Heart right ventricle (tissue), 16 donors: ENCODE results near the gene SLC34A1. TPM values are rescaled to one million over a fixed set of nuclear protein-coding genes. Genes with fewer than 3 reads are reported as not detected.

Experiments
- ATAC-seq, 8 donors: fragments of 200-7000 bp; cut with Tn5 transposase; one replicate each; pipeline ENCODE4 v1.9.1; 2020; ENCODE audit warnings: mild to moderate bottlenecking in 8 of 8, moderate library complexity in 8 of 8, moderate number of reproducible peaks in 1 of 8
- DNase-seq, 2 donors: peaks; one replicate each; pipeline ENCODE4 v3.0.0-alpha.2; 2020
- H3K27ac ChIP-seq, 10 donors: fragments of 200-600 bp; sonication (generic) in 2 of 10; one replicate each; pipeline versions ENCODE4 v1.5.0 to v1.8.0; 2020 to 2022; ENCODE audit warnings: mild to moderate bottlenecking in 3 of 10
- H3K27me3 ChIP-seq, 7 donors: fragments of 200-600 bp; one replicate each; pipeline ENCODE4 v1.8.0; 2021 to 2022; ENCODE audit warnings: mild to moderate bottlenecking in 2 of 7
- H3K36me3 ChIP-seq, 9 donors: fragments of 200-600 bp; sonication (generic) in 1 of 9; one replicate each; pipeline versions ENCODE4 v1.5.0 to v1.8.0; 2020 to 2022; ENCODE audit warnings: mild to moderate bottlenecking in 2 of 9
- H3K4me1 ChIP-seq, 9 donors: fragments of 200-600 bp; sonication (generic) in 1 of 9; one replicate each; pipeline versions ENCODE4 v1.5.0 to v1.8.0; 2020 to 2022; ENCODE audit warnings: mild to moderate bottlenecking in 4 of 9
- H3K4me3 ChIP-seq, 10 donors: fragments of 200-600 bp; sonication (generic) in 2 of 10; one replicate each; pipeline versions ENCODE4 v1.5.0 to v1.8.0; 2020 to 2022; ENCODE audit warnings: mild to moderate bottlenecking in 7 of 10, moderate library complexity in 2 of 10
- H3K9me3 ChIP-seq, 11 donors: fragments of 200-600 bp in 10 of 11; sonication (generic) in 2 of 11; one replicate each; pipeline versions ENCODE4 v1.5.0 to v1.8.0; 2013 to 2022; ENCODE audit warnings: mild to moderate bottlenecking in 2 of 11, control low read depth in 1 of 11, moderate library complexity in 1 of 11
- WGBS, 2 donors: extraction: QIAGEN DNeasy Blood & Tissue Kit; methylation state at CpG; one replicate each; pipeline ENCODE4 v1.1.7; 2013; ENCODE audit warnings: inconsistent platforms in 1 of 2; 5-methylcytosine and 5-hydroxymethylcytosine counted together
- intact Hi-C, 10 donors: fragments of 100-400 bp; cut with DNase I; formaldehyde crosslinking; loops; one replicate each; pipeline versions ENCODE4 v1.11.1 to v1.14.2; 2022
- polyA plus RNA-seq, 2 donors: library from polyadenylated mRNA; stranded (reverse); fragments of 200-250 nt; gene quantifications; one replicate each; pipeline ENCODE4 v1.2.3, GENCODE V29; 2013
- total RNA-seq, 10 donors: library from RNA; stranded (reverse); fragmentation: NEBNext Ultra II Directional in 3 of 10; extraction: Animal tissue kit (Norgen Biotek cat#: 25700) in 3 of 10; gene quantifications; one replicate each; pipeline versions ENCODE4 v1.2.1 to v1.2.4, GENCODE V29; 2021 to 2023
- TF ChIP-seq, protein P1 (sequence below), 9 donors: fragments of 200-600 bp; sonication (generic) in 2 of 9; IDR thresholded peaks; one replicate each; pipeline versions ENCODE4 v1.5.0 to v1.8.0; 2021 to 2022; ENCODE audit warnings: antibody characterized with exemption in 9 of 9, mild to moderate bottlenecking in 5 of 9, moderate library complexity in 1 of 9
- donor health status: Arrhythmogenic right ventricular cardiomyopathy.
- donor health status: ischemic (EF 13 %, LVEDD 7.1; RV severe dilation, severe dysfunction).
- donor health status: healthy with polysubstance abuse.
- donor health status: DM: no; HTN: yes; CAD: no.
- donor health status: DM: no; HTN: no; CAD: no.
- donor health status: ischemic (EF 25% LVEDD 6.9; RV normal size, moderate dysfunction).
- donor health status: ischemic (EF 25% LVEDD 5.7; RV mildly dilated, moderate dysfunction).
- donor health status: healthy.
- donor health status: DM: yes; HTN: yes; CAD: no.
- donor health status: Ischemic cardiomyopathy.
- donor health status: ischemic (EF 35%, LVEDD 5.7; RV mildly dilated, moderate dysfunction).
- donor health status: nonischemic (EF 11% LVEDD 7.7; RV severe dilation, severe dysfunction).
- donor health status: DM: yes; HTN: yes; CAD: no.
- donor health status: PGD.
- donor health status: ischemic (EF 29% LVEDD 5.4; RV normal size, mild dysfunction).
- donor health status: nonischemic (EF 23%, LVEDD 6.1; RV moderate dilation, normal function).

SLC34A1 gene
- total and polyA plus RNA-seq, 12 donors: 0.12 TPM; not detected in 11

DNA sequence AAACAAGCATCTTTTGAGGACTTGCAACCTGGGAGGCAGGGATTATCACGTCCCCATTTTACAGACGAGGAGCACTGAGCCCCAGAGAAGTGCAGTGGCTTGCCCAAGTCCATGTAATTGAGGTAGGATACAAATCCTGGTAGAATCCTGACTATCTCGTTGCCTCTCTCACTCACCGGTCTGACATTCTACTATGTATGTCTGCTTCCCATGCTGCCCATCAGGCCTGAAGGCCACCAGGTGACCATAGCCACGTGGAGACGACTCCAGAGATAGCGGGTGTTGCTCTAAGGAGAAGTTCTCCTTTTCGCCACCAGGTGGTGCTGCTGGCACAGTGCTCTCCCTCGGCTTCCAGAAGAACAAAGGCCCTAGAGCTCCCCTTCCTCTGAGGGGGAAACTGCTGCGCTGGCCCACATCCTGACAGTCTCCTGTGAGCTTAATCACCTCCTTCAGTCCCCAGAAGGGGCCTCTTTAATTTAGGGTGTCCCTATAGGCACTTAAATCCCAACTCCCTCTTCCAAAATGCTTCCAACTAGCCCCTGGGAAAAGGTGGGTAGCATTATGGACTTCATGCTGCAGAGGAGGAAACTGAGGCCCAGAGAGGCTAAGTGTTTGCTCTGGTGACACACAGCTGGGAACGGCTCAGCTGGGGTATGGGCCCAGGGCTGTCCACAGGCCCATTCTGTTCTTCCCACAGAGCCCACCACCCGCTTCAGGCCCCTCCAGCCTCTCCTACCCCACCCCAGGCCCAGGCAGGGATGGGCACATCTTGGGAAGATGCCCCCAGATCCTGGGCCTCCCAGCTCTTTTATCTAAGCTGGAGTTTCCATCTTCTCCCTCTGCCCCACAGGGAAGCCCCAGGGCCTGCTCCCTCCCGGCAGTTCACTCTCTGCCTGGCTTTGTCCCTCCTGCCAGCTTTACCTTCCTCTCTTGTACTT, 6.4 kb downstream of the SLC34A1 start:
- DNase-seq: peak; percentile 69 to 82
- H3K36me3 ChIP-seq: no peaks in the 10 kb centered on the region

DNA sequence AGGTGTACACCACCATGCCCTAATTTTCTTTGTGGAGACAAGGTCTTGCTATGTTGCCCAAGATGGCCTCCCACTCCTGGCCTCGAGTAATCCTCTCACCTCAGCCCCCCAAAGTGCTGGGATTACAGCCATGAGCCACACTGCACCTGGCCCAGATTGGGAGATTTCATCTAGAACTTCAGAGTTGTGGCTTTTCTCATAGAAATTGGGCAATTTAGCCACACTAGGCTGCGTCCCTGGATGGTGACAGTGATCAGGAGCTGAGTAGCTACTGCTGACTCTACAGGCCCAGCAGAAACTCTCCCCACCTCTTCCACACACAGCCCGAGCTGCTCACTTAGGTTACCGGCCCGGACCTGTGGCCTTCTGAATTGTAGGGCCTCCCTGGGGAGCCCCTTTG, 8.5 kb downstream of the SLC34A1 start:
- TF ChIP-seq, protein P1, sequence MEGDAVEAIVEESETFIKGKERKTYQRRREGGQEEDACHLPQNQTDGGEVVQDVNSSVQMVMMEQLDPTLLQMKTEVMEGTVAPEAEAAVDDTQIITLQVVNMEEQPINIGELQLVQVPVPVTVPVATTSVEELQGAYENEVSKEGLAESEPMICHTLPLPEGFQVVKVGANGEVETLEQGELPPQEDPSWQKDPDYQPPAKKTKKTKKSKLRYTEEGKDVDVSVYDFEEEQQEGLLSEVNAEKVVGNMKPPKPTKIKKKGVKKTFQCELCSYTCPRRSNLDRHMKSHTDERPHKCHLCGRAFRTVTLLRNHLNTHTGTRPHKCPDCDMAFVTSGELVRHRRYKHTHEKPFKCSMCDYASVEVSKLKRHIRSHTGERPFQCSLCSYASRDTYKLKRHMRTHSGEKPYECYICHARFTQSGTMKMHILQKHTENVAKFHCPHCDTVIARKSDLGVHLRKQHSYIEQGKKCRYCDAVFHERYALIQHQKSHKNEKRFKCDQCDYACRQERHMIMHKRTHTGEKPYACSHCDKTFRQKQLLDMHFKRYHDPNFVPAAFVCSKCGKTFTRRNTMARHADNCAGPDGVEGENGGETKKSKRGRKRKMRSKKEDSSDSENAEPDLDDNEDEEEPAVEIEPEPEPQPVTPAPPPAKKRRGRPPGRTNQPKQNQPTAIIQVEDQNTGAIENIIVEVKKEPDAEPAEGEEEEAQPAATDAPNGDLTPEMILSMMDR (IDR thresholded peaks at IDR 0.05): no peak
- Histone ChIP-seq H3K27me3 (peaks cover 0 to 49% (median 31%) of the 10 kb centered on the region in 7 donors), H3K36me3 (no peaks in the 10 kb centered on the region), H3K4me1 (peaks cover 0 to 30% (median 0%) of the 10 kb centered on the region in 9 donors), H3K4me3 (no peak overlapping the region), H3K27ac (no peak overlapping the region), H3K9me3 (no peaks in the 10 kb centered on the region)
- DNase-seq (no peak), ATAC-seq (no peak)
- WGBS, 2 donors: 86 to 90% methylated on average over 5 of the region's 5 CpGs
- intact Hi-C loops: loop anchor here in 4 of 10 donors (5.0 kb wide), 3 partner anchors 60 to 110 kb away; no protein-coding TSS in a partner anchor

More for the DNA sequence above, 6.4 kb downstream of the SLC34A1 start:
- H3K4me1 ChIP-seq: peaks cover 0 to 30% (median 0%) of the 10 kb centered on the region in 9 donors
- H3K27ac ChIP-seq: peak overlapping the region in 1 of 10 donors; percentile 61
- no peak overlapping the region for H3K4me3 ChIP-seq
- intact Hi-C loops: loop anchor here (1.0 to 5.0 kb wide), 9 partner anchors 62 to 112 kb away; no protein-coding TSS in a partner anchor
- WGBS, 2 donors: 24 to 31% methylated on average over 13 of the region's 13 CpGs
- no peaks in the 10 kb centered on the region for H3K9me3 ChIP-seq
- TF ChIP-seq, protein P1 (IDR thresholded peaks at IDR 0.05): peak; percentile 91 to 99 (median 99)
- ATAC-seq: peak; percentile 75 to 94 (median 86)
- H3K27me3 ChIP-seq: peaks cover 0 to 40% (median 11%) of the 10 kb centered on the region in 7 donors

DNA sequence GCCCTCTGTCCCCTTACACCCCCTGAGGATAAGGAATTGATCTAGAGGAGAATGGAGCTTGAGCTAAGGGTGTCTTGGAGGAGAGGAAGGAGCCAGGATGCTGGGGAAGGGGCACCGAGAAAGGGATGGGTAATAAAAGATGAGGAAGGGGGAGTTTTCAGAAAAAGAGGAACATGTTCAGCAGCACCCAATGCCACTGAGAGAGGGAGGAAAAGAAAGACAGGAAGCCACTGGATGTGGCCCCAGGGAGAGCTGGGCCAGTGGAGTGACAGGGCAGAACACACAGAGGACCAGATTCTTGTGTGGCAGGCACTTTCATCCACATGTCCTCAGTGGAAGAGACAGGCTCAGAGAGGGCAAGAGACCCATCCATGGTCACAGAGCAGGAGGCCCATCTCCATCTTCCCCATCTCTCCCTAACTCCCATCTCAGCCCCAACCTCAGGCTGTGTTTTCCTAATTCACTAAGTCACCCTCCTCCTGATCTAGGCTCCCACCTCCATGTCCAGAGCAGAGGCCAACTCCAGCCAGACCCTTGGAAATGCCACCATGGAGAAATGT, 9.1 kb downstream of the SLC34A1 start:
- H3K4me3 ChIP-seq: no peak overlapping the region
- no peak overlapping the region for H3K27ac ChIP-seq
- no peaks in the 10 kb centered on the region for H3K9me3 ChIP-seq
- intact Hi-C loops: loop anchor here in 4 of 10 donors (5.0 kb wide), 3 partner anchors 59 to 109 kb away; no protein-coding TSS in a partner anchor
- TF ChIP-seq, protein P1 (IDR thresholded peaks at IDR 0.05): no peak
- ATAC-seq (no peak), DNase-seq (no peak)
- peaks cover 0 to 30% (median 0%) of the 10 kb centered on the region in 9 donors for H3K4me1 ChIP-seq
- WGBS, 2 donors: 75 to 93% methylated on average over 1 of the region's 1 CpG
- peaks cover 0 to 52% (median 36%) of the 10 kb centered on the region in 7 donors for H3K27me3 ChIP-seq
- no peaks in the 10 kb centered on the region for H3K36me3 ChIP-seq

DNA sequence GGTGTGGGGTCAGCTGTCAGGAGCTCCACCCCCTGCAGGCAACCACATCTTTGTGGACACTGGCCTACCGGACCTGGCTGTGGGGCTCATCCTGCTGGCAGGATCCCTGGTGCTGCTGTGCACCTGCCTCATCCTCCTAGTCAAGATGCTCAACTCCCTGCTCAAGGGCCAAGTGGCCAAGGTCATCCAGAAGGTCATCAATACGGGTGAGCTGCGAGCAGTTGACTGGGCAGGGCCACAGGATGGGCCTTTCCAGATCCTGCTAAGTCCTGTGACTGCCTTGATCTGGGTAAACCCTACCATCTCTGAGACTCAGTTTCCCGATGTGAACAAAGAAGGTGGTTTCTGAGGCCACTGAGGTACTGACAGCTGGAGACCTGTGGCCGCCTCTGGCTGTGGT, 9.8 kb downstream of the SLC34A1 start:
- Histone ChIP-seq H3K36me3 (no peaks in the 10 kb centered on the region), H3K9me3 (no peaks in the 10 kb centered on the region), H3K27ac (no peak overlapping the region), H3K27me3 (peaks cover 0 to 56% (median 41%) of the 10 kb centered on the region in 7 donors), H3K4me1 (peaks cover 0 to 23% (median 0%) of the 10 kb centered on the region in 9 donors), H3K4me3 (no peak overlapping the region)
- intact Hi-C loops: loop anchor here in 4 of 10 donors (5.0 kb wide), 3 partner anchors 58 to 108 kb away; no protein-coding TSS in a partner anchor
- no peak for ATAC-seq
- DNase-seq: no peak
- TF ChIP-seq, protein P1 (IDR thresholded peaks at IDR 0.05): no peak
- 56 to 78% methylated on average over 5 of the region's 5 CpGs for WGBS, 2 donors
